SK-N-SH treated with all-trans-retinoic acid at 6 μM for 48 hours (cell line): ENCODE results near the gene ATP1B3.
A peak's percentile ranks its signal among the peaks of the same experiment; 100 is the strongest.

ENCODE experiments used
- ATAC-seq: fragments of 200-7000 bp; cut with Tn5 transposase; 3 replicates; pipeline ENCODE4 v1.9.1; 2020; ENCODE audit warnings: mild to moderate bottlenecking, moderate library complexity
- ARNTL ChIP-seq: fragments of 450-650 bp; formaldehyde crosslinking; IDR thresholded peaks from 2 replicates; pipeline ENCODE4 v1.5.0; 2020; ENCODE audit warnings: low read depth, mild to moderate bottlenecking, moderate library complexity, borderline replicate concordance
- BACH2 ChIP-seq: fragments of 250-450 bp; sonication (Bioruptor Pico); IDR thresholded peaks from 2 replicates; pipeline ENCODE4 v1.9.0; 2021; ENCODE audit warnings: mild to moderate bottlenecking, borderline replicate concordance
- ISL1 ChIP-seq: fragments of 250-450 bp; sonication (Bioruptor Pico); IDR thresholded peaks from 2 replicates; pipeline ENCODE4 v2.1.2; 2022; ENCODE audit warnings: mild to moderate bottlenecking, moderate library complexity
- OSR1 ChIP-seq: fragments of 250-450 bp; sonication (Bioruptor Pico); IDR thresholded peaks from 2 replicates; pipeline ENCODE4 v1.8.0; 2022; ENCODE audit warnings: moderate library complexity, mild to moderate bottlenecking, inconsistent platforms
- PPARA ChIP-seq: fragments of 250-450 bp; sonication (Bioruptor Pico); IDR thresholded peaks from 2 replicates; pipeline ENCODE4 v1.5.0; 2020; ENCODE audit warnings: mild to moderate bottlenecking, borderline replicate concordance
- SNAI2 ChIP-seq: fragments of 250-450 bp; sonication (Bioruptor Pico); IDR thresholded peaks from 2 replicates; pipeline ENCODE4 v1.5.0; 2020; ENCODE audit warnings: mild to moderate bottlenecking, moderate library complexity
- TCF4 ChIP-seq: fragments of 250-450 bp; sonication (Bioruptor Pico); IDR thresholded peaks from 2 replicates; pipeline ENCODE4 v1.8.0; 2021; ENCODE audit warnings: mild to moderate bottlenecking, moderate library complexity, borderline replicate concordance
- ZC3H10 ChIP-seq: fragments of 250-450 bp; sonication (Bioruptor Pico); IDR thresholded peaks from 2 replicates; pipeline ENCODE4 v1.5.1; 2021; ENCODE audit warnings: mild to moderate bottlenecking, moderate library complexity
- ZFP3 ChIP-seq: fragments of 250-450 bp; sonication (Bioruptor Pico); IDR thresholded peaks from 2 replicates; pipeline ENCODE4 v1.5.0; 2020; ENCODE audit warnings: mild to moderate bottlenecking, moderate library complexity
- ZFP30 ChIP-seq: fragments of 450-650 bp; formaldehyde crosslinking; IDR thresholded peaks from 2 replicates; pipeline ENCODE4 v1.5.0; 2022; ENCODE audit warnings: mild to moderate bottlenecking, moderate library complexity
- ZNF565 ChIP-seq: fragments of 450-650 bp; formaldehyde crosslinking; conservative IDR thresholded peaks from 2 replicates; pipeline ENCODE4 v1.5.0; 2020; ENCODE audit warnings: low read depth, mild to moderate bottlenecking, moderate library complexity
- ZNF70 ChIP-seq: fragments of 450-650 bp; formaldehyde crosslinking; IDR thresholded peaks from 2 replicates; pipeline ENCODE4 v1.5.0; 2020; ENCODE audit warnings: mild to moderate bottlenecking, moderate library complexity
- ZNF8 ChIP-seq: fragments of 450-650 bp; formaldehyde crosslinking; IDR thresholded peaks from 2 replicates; pipeline ENCODE4 v1.5.0; 2020; ENCODE audit warnings: mild to moderate bottlenecking, moderate library complexity
- TF ChIP-seq, protein P1 (sequence below): fragments of 250-450 bp; sonication (Bioruptor Pico); IDR thresholded peaks from 2 replicates; pipeline ENCODE4 v1.5.1; 2021; ENCODE audit warnings: mild to moderate bottlenecking, moderate library complexity
- TF ChIP-seq, protein P2 (sequence below): fragments of 250-450 bp; sonication (Bioruptor Pico); IDR thresholded peaks from 2 replicates; pipeline ENCODE4 v1.8.0; 2020; ENCODE audit warnings: mild to moderate bottlenecking, moderate library complexity, borderline replicate concordance
- TF ChIP-seq, protein P3 (sequence below): fragments of 250-450 bp; sonication (Bioruptor Pico); IDR thresholded peaks from 2 replicates; pipeline ENCODE4 v1.5.1; 2020; ENCODE audit warnings: low read depth, mild to moderate bottlenecking, moderate library complexity
- TF ChIP-seq, protein P4 (sequence below): fragments of 250-450 bp; sonication (Bioruptor Pico); IDR thresholded peaks from 2 replicates; pipeline ENCODE4 v1.5.0; 2020; ENCODE audit warnings: mild to moderate bottlenecking, moderate library complexity

ATP1B3 gene

DNA sequence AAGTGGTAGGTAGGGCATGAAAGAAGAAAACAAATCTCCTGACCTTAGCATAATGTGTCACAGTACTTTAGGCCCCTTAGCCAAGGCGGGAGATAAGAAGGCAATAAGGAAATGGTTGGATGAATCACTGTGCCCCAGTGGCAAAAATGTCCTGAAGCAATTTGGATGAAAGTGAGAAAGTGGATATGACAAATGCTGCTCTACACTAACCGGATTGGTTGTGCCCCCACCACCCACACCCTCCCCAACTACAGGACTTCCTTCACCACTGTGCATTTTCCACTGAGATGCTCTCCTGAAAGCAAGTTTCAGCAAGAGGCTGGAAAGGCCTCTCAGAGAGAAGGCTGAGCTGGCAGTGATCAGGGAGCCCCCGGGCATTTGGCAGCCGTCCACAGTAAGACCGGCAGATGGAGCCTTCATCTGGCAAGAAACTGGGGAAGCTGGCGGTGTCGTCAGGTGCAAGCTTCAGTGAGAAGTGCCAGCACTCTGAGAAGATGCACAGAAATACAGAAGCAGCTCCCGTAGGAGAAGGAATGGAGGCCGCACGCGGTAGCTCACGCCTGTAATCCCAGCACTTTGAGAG is 63.8 kb downstream of the ATP1B3 start:
- ATAC-seq: peak; percentile 82

DNA sequence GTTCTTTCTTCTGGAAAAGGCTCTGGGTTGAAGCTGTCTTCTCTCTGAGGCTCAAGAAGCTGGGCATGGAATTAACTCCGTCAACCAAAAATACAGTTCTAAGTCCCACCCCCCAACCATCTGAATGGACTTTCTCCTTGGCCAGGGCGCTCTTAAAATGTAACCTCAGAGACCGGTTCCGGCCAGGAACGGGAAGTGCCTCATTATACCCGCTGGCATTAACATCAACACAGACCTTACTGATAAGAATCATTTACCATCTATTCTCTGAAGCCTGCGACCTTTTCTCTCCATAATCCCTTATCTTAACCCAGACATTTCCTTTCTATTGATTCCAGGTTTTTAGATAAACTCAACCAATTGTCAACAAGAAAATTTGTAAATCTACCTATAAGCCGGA is 64.7 kb downstream of the ATP1B3 start:
- ATAC-seq: no peak
- TF ChIP-seq, protein P1, sequence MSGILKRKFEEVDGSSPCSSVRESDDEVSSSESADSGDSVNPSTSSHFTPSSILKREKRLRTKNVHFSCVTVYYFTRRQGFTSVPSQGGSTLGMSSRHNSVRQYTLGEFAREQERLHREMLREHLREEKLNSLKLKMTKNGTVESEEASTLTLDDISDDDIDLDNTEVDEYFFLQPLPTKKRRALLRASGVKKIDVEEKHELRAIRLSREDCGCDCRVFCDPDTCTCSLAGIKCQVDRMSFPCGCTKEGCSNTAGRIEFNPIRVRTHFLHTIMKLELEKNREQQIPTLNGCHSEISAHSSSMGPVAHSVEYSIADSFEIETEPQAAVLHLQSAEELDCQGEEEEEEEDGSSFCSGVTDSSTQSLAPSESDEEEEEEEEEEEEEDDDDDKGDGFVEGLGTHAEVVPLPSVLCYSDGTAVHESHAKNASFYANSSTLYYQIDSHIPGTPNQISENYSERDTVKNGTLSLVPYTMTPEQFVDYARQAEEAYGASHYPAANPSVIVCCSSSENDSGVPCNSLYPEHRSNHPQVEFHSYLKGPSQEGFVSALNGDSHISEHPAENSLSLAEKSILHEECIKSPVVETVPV (CRISPR knock-in tag): no peak
- no peak for TF ChIP-seq ZFP3 (CRISPR knock-in tag)

More for the DNA sequence above, 63.8 kb downstream of the ATP1B3 start:
- 0 out of 2 replicates have a peak, but pooled peaks have one; percentile 7 for TF ChIP-seq SNAI2 (CRISPR knock-in tag)
- TF ChIP-seq ZNF8 (CRISPR knock-in tag): 0 out of 2 replicates have a peak, but pooled peaks have one; percentile 11
- TF ChIP-seq ISL1: 0 out of 2 replicates have a peak, but pooled peaks have one; percentile 15
- no peak for TF ChIP-seq ZC3H10 (CRISPR knock-in tag)
- TF ChIP-seq, protein P2, sequence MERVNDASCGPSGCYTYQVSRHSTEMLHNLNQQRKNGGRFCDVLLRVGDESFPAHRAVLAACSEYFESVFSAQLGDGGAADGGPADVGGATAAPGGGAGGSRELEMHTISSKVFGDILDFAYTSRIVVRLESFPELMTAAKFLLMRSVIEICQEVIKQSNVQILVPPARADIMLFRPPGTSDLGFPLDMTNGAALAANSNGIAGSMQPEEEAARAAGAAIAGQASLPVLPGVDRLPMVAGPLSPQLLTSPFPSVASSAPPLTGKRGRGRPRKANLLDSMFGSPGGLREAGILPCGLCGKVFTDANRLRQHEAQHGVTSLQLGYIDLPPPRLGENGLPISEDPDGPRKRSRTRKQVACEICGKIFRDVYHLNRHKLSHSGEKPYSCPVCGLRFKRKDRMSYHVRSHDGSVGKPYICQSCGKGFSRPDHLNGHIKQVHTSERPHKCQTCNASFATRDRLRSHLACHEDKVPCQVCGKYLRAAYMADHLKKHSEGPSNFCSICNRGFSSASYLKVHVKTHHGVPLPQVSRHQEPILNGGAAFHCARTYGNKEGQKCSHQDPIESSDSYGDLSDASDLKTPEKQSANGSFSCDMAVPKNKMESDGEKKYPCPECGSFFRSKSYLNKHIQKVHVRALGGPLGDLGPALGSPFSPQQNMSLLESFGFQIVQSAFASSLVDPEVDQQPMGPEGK: peak; percentile 71; the same call in 1 of the 2 replicates
- TF ChIP-seq OSR1 (CRISPR knock-in tag): no peak
- TF ChIP-seq ZNF70 (CRISPR knock-in tag): no peak
- TF ChIP-seq, protein P3, sequence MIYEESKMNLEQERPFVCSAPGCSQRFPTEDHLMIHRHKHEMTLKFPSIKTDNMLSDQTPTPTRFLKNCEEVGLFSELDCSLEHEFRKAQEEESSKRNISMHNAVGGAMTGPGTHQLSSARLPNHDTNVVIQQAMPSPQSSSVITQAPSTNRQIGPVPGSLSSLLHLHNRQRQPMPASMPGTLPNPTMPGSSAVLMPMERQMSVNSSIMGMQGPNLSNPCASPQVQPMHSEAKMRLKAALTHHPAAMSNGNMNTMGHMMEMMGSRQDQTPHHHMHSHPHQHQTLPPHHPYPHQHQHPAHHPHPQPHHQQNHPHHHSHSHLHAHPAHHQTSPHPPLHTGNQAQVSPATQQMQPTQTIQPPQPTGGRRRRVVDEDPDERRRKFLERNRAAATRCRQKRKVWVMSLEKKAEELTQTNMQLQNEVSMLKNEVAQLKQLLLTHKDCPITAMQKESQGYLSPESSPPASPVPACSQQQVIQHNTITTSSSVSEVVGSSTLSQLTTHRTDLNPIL (CRISPR knock-in tag): 0 out of 2 replicates have a peak, but pooled peaks have one; percentile 14
- TF ChIP-seq TCF4 (CRISPR knock-in tag): peak; percentile 40; the same call in 1 of the 2 replicates

DNA sequence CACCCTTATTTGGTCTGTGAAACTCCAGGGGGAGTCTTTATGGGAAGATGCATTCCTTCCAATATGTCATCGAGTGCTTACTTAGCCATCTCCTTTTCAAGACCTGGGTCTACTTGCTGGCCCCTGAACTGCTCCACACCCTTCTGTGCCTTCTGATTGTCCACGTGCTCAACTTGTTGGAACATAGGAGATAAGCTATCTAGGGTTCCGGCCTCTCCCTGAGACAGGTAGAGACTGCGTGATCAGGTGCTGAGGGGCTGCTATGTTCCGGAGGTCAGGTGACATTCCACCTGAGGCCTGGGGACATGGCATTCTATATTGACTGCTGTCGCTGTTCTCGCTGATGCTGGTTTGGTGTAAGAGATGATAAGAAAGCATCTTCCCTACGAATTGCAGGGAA is 65.6 kb downstream of the ATP1B3 start:
- TF ChIP-seq TCF4 (CRISPR knock-in tag) (no peak), ZFP30 (CRISPR knock-in tag) (no peak), BACH2 (CRISPR knock-in tag) (no peak), ZNF70 (CRISPR knock-in tag) (no peak), PPARA (CRISPR knock-in tag) (no peak), ARNTL (CRISPR knock-in tag) (no peak), OSR1 (CRISPR knock-in tag) (no peak), ZNF565 (CRISPR knock-in tag) (no peak)
- TF ChIP-seq, protein P1 (CRISPR knock-in tag): no peak
- TF ChIP-seq, protein P2: no peak
- ATAC-seq: no peak

DNA sequence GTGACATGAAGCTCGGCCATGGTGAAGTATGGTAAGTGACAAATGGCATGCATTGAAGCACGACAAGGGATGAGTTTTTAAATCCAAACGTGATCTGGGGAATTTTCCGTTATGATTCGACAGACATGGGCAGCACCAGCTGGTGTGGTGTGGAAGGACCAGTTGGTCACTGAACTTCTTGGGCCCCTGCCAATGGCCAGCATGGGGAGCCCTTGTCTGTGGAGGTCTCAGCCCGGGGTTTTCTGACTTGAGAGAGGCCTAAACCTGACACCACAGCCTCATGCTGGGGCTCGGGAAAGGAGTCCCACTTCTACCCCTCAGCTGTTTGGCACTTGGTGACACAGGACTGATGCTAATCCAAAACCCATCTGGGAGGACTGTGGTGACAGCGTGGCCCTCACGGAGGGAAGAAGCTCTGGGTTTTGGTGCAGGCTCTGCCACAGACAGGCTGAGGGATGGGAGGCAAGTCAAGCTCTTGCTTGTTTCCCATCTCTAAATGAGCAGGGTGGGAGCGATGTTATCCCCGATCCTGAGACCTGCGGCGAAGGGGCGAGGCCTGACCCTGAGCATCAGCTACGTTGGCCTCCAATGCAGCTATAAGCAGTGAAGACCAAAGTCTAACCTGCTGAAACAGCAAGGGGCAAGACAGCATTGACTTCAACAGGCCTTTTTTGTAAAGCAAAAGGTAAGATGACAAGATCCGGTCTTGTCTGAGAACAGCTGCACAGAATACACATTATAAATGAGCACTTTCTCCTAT is 69.5 kb downstream of the ATP1B3 start:
- ATAC-seq: no peak
- no peak for TF ChIP-seq ISL1
- no peak for TF ChIP-seq OSR1 (CRISPR knock-in tag)
- no peak for TF ChIP-seq SNAI2 (CRISPR knock-in tag)
- no peak for TF ChIP-seq ZNF70 (CRISPR knock-in tag)
- TF ChIP-seq, protein P2: no peak
- TF ChIP-seq ZNF565 (CRISPR knock-in tag): no peak
- TF ChIP-seq ARNTL (CRISPR knock-in tag): no peak
- TF ChIP-seq, protein P4, sequence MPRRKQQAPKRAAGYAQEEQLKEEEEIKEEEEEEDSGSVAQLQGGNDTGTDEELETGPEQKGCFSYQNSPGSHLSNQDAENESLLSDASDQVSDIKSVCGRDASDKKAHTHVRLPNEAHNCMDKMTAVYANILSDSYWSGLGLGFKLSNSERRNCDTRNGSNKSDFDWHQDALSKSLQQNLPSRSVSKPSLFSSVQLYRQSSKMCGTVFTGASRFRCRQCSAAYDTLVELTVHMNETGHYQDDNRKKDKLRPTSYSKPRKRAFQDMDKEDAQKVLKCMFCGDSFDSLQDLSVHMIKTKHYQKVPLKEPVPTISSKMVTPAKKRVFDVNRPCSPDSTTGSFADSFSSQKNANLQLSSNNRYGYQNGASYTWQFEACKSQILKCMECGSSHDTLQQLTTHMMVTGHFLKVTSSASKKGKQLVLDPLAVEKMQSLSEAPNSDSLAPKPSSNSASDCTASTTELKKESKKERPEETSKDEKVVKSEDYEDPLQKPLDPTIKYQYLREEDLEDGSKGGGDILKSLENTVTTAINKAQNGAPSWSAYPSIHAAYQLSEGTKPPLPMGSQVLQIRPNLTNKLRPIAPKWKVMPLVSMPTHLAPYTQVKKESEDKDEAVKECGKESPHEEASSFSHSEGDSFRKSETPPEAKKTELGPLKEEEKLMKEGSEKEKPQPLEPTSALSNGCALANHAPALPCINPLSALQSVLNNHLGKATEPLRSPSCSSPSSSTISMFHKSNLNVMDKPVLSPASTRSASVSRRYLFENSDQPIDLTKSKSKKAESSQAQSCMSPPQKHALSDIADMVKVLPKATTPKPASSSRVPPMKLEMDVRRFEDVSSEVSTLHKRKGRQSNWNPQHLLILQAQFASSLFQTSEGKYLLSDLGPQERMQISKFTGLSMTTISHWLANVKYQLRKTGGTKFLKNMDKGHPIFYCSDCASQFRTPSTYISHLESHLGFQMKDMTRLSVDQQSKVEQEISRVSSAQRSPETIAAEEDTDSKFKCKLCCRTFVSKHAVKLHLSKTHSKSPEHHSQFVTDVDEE (CRISPR knock-in tag): no peak
- no peak for TF ChIP-seq ZC3H10 (CRISPR knock-in tag)
- TF ChIP-seq ZFP30 (CRISPR knock-in tag): no peak
- TF ChIP-seq TCF4 (CRISPR knock-in tag): no peak
